Stimulated activated CD4-positive, alpha-beta T cell treated with anti-CD3 and anti-CD28 coated beads, TNF-alpha, amount 100 ng/mL, for 48 hours (primary cell): ENCODE measurements around the gene SOX5.
"Not testable (repeated sequence)": the region's sequence is repeated elsewhere in the genome, so short reads cannot be mapped to it uniquely, and the experiment has no call there.

Source experiments
- DNase-seq, 3 donors: peaks; one replicate each; pipeline ENCODE4 v3.0.0-alpha.2; 2020; ENCODE audit warnings: low read depth in 3 of 3

SOX5 gene

GRCh38 chr12:23546756-23547155, 402.7 kb downstream of the SOX5 start:
- no peak for DNase-seq

GRCh38 chr12:23543767-23544166, 405.7 kb downstream of the SOX5 start:
- DNase-seq = no peak

GRCh38 chr12:23542187-23542586, 407.3 kb downstream of the SOX5 start:
- no peak for DNase-seq

GRCh38 chr12:23540572-23540971, 408.9 kb downstream of the SOX5 start:
- DNase-seq = no peak

GRCh38 chr12:23536293-23536692, 413.2 kb downstream of the SOX5 start:
- no peak for DNase-seq

- DNase-seq = no peak
Measured at GRCh38 chr12:23535441-23535840, 414.0 kb downstream of the SOX5 start.

GRCh38 chr12:23534196-23534595, 415.3 kb downstream of the SOX5 start:
- DNase-seq = no peak

GRCh38 chr12:23533699-23534098, 415.8 kb downstream of the SOX5 start:
- DNase-seq = no peak

- no peak for DNase-seq
Measured at GRCh38 chr12:23533265-23533664, 416.2 kb downstream of the SOX5 start.

- DNase-seq = no peak
Measured at GRCh38 chr12:23528316-23528715, 421.2 kb downstream of the SOX5 start.

GRCh38 chr12:23525450-23526072, 423.9 kb downstream of the SOX5 start:
- no peak for DNase-seq

- DNase-seq = no peak
Measured at GRCh38 chr12:23523339-23523738, 426.1 kb downstream of the SOX5 start.

GRCh38 chr12:23519444-23519843, 430.0 kb downstream of the SOX5 start:
- not testable (repeated sequence) for DNase-seq

GRCh38 chr12:23515785-23516184, 433.7 kb downstream of the SOX5 start:
- not testable (repeated sequence) for DNase-seq

- no peak for DNase-seq
Measured at GRCh38 chr12:23510484-23510883, 439.0 kb downstream of the SOX5 start.

- DNase-seq = not testable (repeated sequence)
Measured at GRCh38 chr12:23509832-23510231, 439.6 kb downstream of the SOX5 start.

GRCh38 chr12:23507785-23508184, 441.7 kb downstream of the SOX5 start:
- not testable (repeated sequence) for DNase-seq

GRCh38 chr12:23505736-23506135, 443.7 kb downstream of the SOX5 start:
- not testable (repeated sequence) for DNase-seq

- no peak for DNase-seq
Measured at GRCh38 chr12:23504641-23505399, 444.6 kb downstream of the SOX5 start.

GRCh38 chr12:23504043-23504442, 445.4 kb downstream of the SOX5 start:
- no peak for DNase-seq

- no peak for DNase-seq
Measured at GRCh38 chr12:23503544-23503943, 445.9 kb downstream of the SOX5 start.

GRCh38 chr12:23502259-23502658, 447.2 kb downstream of the SOX5 start:
- DNase-seq = no peak

GRCh38 chr12:23495472-23495871, 454.0 kb downstream of the SOX5 start:
- no peak for DNase-seq
